Activated T-cell treated with anti-CD3 and anti-CD28 coated beads, Interleukin-2, amount 50 U/mL, for 24 hours (primary cell): ENCODE results near the gene TNFAIP8L1.

Experiments used
- DNase-seq: peaks from one replicate; pipeline ENCODE4 v3.0.0-alpha.2; 2020
- H3K27ac Mint-ChIP-seq: 2 replicates; pipeline ENCODE4 v1.8.0; 2020; ENCODE audit warnings: mild to moderate bottlenecking, mixed read lengths
- H3K27me3 Mint-ChIP-seq: 2 replicates; pipeline ENCODE4 v1.8.0; 2020; ENCODE audit warnings: mixed read lengths
- H3K36me3 Mint-ChIP-seq: 2 replicates; pipeline ENCODE4 v1.8.0; 2020; ENCODE audit warnings: low read depth, mixed read lengths
- H3K4me1 Mint-ChIP-seq: 2 replicates; pipeline ENCODE4 v1.8.0; 2020; ENCODE audit warnings: low read depth, mixed read lengths
- H3K4me3 Mint-ChIP-seq: 2 replicates; pipeline ENCODE4 v1.8.0; 2020; ENCODE audit warnings: mild to moderate bottlenecking, moderate library complexity, mixed read lengths
- H3K9me3 Mint-ChIP-seq: 2 replicates; pipeline ENCODE4 v1.8.0; 2020; ENCODE audit warnings: mixed read lengths

Gene TNFAIP8L1

DNA sequence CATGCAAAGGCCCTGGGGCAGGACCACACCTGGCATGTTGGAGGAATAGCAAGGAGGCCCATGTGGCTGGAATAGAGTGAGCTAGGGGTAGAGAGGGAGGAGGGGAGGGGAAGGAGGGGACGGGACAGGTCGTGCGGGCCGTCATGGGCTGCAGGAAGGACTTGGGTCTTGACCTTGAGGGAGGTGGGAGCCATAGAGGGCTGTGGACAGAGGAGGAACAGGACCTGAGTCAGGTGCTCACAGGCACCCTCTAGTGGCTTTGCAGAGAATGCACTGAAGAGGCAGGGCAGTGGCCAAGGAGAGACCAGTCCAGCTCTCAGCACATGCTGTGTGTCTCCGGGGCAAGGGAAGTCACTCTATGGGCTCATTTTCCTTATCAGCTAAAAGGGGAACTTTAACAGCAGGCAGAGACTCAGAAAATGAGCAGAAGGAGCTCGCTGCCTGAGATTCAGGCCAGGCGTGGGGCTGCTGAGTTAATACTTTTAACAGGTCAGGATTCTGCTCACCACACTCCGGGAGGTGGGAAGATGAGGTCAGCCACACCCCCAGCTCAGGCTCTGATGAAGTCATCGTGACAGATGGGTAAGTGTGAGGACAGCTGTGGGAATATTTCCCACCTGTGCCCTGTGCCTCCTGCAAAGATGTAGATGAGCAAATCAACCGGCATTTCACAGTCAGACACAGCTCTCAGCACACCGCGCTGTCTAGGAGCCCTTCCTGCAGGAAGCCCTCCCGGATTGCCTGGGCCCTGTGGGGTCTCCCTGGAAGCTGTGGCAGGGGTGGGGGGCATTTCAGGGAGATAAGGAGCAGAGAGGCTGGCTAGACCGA is 6.0 kb upstream of the TNFAIP8L1 start:
- peak; percentile 52 for DNase-seq
- Mint-ChIP-seq H3K9me3 (no peaks in the 10 kb centered on the region), H3K36me3 (no peaks in the 10 kb centered on the region), H3K4me3 (no peak overlapping the region), H3K27ac (no peak overlapping the region), H3K4me1 (peaks cover 17% of the 10 kb centered on the region), H3K27me3 (peaks cover 10% of the 10 kb centered on the region)

DNA sequence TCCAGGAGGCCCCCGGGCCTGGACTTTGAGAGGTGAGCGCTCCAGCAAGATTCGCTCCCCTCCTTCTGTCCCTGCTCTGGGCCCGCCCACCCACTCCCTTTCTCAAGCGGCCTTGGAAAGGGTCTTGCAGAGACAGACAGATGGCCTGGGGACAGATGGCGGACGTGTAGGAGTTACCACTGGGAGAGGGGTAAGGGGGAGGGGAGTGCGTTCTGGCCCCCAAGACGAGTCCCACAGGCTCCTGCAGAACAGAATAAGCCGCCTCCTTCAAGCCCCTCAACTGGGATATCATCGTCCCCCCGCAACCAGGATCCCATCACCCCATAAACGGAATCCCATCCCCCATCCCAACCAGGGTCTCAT is 3.6 kb upstream of the TNFAIP8L1 start:
- Mint-ChIP-seq H3K4me3 (peak overlapping the region; percentile 50), H3K9me3 (no peaks in the 10 kb centered on the region), H3K27me3 (peaks cover 8% of the 10 kb centered on the region), H3K36me3 (peaks cover 3% of the 10 kb centered on the region), H3K4me1 (peaks cover 32% of the 10 kb centered on the region), H3K27ac (no peak overlapping the region)
- no peak for DNase-seq

DNA sequence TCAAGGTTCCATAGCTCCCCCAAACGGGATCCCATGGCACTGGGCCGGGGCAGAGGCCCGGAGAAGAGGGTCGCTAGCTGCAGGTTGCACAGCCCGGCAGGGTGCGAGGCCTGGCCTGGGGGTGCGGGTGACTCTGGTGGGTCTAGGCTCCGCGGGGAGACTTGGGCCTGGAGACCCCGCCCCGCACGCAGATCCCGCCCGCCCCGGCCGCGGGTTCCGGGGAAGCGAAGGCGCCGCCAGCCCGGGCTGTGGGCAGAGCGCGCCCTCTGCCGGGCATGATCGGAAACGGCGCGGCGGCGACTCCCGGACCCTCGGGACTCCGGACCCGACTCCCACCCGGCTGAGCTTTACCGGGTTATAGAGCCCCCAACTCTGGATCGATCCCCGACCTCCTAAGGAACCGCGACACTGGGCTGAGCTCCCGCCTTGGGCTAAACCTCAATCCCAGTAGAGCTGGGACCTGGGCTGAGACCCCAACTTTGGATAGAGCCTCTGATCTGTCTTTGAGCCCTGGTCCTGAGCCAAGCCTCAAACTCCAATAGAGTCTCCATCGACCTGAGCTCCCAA is 3.1 kb upstream of the TNFAIP8L1 start:
- no peaks in the 10 kb centered on the region for H3K9me3 Mint-ChIP-seq
- peaks cover 8% of the 10 kb centered on the region for H3K27me3 Mint-ChIP-seq
- DNase-seq, result peak; percentile 88
- H3K27ac Mint-ChIP-seq, result no peak overlapping the region
- H3K4me1 Mint-ChIP-seq, result peaks cover 34% of the 10 kb centered on the region
- H3K36me3 Mint-ChIP-seq, result peaks cover 3% of the 10 kb centered on the region
- peak overlapping the region; percentile 52 for H3K4me3 Mint-ChIP-seq

DNA sequence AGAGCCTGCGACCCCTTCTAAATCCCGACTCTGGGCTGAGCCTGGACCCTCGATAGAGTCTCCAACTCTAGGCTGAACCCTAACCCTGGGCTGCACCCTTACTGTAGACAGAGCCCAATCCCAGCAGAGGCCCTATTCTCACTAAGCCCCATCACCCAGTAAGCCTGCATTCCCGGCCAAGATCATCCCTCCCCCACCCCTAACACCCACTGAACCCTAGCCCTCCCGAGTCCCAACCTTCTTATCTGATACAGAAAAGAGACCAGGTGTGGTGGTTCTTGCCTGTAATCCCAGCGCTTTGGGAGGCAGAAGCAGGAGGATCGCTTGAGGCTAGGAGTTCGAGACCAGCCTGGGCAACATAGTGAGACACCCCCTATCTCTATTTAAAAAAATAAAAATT is 2.6 kb upstream of the TNFAIP8L1 start:
- Mint-ChIP-seq H3K27ac (no peak overlapping the region), H3K9me3 (no peaks in the 10 kb centered on the region), H3K4me3 (peak overlapping the region; percentile 52), H3K4me1 (peaks cover 36% of the 10 kb centered on the region), H3K36me3 (peaks cover 3% of the 10 kb centered on the region), H3K27me3 (peaks cover 8% of the 10 kb centered on the region)
- DNase-seq, result no peak

DNA sequence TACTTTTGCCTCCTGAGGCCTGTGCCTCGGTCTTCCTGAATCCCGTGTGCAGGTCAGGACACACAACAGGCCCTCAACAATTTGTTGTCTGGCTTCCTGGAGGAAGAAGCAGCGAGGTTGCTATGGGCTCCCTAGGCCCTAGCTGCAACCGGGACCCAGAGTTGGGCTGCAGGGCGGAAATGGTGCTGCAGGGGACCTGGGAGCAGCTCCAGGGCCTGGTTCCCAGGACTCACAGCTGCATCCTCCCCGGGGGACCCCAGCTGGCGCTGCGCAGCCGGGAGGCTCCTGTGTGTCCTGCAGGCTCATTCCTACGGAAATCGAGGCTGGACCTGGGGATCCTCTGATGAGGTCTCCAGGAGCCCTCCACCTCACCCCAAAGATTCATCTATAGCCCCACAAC is 999 bp upstream of the TNFAIP8L1 start:
- DNase-seq, result no peak
- peaks cover 35% of the 10 kb centered on the region for H3K4me1 Mint-ChIP-seq
- peaks cover under 1% of the 10 kb centered on the region for H3K27me3 Mint-ChIP-seq
- H3K27ac Mint-ChIP-seq, result peak overlapping the region; percentile 97
- no peaks in the 10 kb centered on the region for H3K9me3 Mint-ChIP-seq
- peak overlapping the region; percentile 78 for H3K4me3 Mint-ChIP-seq
- H3K36me3 Mint-ChIP-seq, result peaks cover 3% of the 10 kb centered on the region

DNA sequence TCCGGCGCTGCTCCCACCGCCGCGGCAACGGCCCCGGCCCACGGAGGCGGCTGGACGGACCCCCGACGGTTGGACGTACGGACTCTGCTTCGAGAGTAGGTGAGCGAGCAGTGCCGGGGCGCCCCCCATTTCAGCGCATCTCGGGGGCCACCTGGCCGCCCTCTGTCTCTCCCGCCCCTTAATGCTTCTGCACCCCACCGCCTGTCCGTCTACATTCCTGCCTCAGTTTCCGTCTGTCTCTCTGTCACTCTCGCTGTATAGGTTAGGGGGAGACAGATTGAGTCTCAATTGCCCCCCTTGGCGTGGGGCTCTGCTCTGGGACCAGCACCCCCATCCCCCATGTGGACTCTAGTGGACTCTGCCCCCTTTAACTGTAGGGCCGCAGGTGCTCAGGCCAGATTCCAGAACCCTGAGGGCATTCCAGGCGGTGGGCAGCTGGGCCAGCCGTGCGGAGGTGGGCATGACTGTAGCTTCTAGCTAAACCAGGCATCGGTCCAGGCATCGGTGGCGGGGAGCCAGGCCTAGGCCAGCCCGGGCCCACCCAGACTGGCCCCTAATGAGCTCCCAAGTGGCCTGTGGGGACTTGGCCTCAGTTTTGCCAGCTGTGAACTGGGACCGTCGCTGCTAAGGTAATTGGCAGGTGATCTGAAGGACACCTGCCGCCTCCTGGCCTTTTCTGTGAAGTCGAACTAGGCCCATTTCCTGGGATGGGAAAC is 373 bp downstream of the TNFAIP8L1 start:
- DNase-seq, result peak; percentile 49
- no peaks in the 10 kb centered on the region for H3K27me3 Mint-ChIP-seq
- H3K4me1 Mint-ChIP-seq, result peaks cover 31% of the 10 kb centered on the region
- H3K9me3 Mint-ChIP-seq, result no peaks in the 10 kb centered on the region
- peak overlapping the region; percentile 88 for H3K27ac Mint-ChIP-seq
- H3K4me3 Mint-ChIP-seq, result peak overlapping the region; percentile 89
- H3K36me3 Mint-ChIP-seq, result peaks cover 3% of the 10 kb centered on the region

DNA sequence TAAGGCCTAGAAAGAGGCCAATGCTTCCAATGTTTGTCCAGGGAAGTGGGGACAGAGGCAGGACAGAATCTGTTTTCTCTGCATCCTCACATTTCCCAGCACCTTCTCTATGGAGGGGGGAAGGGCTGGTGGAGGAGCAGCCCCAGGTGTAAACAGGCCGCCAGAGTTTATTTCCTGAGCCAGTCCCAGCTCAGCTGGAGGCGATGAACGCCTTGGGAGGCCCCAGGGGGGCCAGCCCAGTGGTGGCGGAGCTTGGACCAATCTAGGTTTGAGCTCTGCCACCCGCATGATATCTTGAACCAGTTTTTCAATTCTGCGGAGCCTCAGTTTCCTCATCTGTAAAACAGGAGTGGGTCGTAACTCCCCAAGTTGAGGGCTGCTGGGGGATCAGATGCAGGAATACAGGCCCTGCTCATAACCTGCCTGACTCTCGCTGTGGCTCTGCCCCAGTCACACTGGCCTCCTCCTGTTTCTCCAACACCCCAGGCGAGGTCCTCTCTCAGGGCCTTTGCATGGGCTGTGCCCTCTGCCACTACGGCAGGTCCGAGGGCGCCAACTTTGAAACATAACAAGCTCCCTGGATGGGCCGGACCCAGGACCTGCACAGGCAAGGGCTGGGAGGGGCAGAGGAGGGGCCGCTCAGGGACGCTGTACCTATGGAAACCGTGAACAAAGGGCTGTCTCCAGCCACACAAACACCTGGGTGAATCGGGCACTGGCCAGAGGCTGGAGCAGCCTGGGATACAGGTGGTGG is 1.1 kb downstream of the TNFAIP8L1 start:
- no peak for DNase-seq
- peak overlapping the region; percentile 88 for H3K27ac Mint-ChIP-seq
- H3K36me3 Mint-ChIP-seq, result peaks cover 3% of the 10 kb centered on the region
- H3K9me3 Mint-ChIP-seq, result no peaks in the 10 kb centered on the region
- peaks cover 31% of the 10 kb centered on the region for H3K4me1 Mint-ChIP-seq
- H3K4me3 Mint-ChIP-seq, result peak overlapping the region; percentile 89
- H3K27me3 Mint-ChIP-seq, result no peaks in the 10 kb centered on the region

DNA sequence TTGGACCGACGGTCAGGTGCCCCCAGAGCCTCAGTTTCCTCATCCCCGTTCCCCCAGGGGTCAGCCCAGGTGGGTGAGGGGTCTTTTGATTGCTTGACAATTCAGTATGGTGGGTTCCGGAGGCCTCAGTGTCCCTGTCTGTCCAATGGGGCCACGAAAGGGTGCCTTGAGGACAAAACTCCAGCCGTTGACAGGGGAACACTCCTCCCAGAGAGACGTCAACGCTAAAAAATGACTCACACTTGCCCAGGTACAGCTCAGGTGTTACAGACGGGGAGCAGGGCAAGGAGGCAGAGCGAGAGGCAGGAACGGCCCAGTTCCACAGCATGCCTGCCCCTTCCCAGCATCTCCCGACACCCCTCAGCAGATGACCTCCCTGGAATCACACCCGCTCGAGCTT is 1.8 kb downstream of the TNFAIP8L1 start:
- Mint-ChIP-seq H3K36me3 (peaks cover 6% of the 10 kb centered on the region), H3K4me1 (peaks cover 29% of the 10 kb centered on the region), H3K9me3 (no peaks in the 10 kb centered on the region), H3K27me3 (no peaks in the 10 kb centered on the region), H3K27ac (no peak overlapping the region), H3K4me3 (peak overlapping the region; percentile 89)
- DNase-seq, result no peak

DNA sequence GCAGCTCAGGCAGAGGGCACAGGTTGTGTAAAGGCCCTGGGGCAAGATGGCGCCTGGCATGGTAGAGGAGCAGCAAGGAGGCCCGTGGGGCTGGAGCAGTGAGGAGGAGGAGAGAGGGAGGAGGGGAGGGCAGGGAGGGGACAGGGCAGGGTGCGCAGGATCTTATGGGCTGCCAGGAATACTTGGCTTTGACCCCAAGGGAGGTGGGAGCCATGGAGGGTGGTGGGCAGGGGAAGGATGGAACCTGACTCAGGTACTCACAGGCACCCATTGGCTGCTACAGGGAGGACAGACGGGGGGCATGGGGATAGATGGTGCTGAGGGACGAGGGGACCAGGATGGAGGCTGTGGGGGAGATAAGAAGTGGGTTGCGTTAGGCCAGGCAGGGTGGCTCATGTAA is 3.3 kb downstream of the TNFAIP8L1 start:
- Mint-ChIP-seq H3K27me3 (no peaks in the 10 kb centered on the region), H3K4me3 (no peak overlapping the region), H3K9me3 (no peaks in the 10 kb centered on the region), H3K27ac (no peak overlapping the region), H3K36me3 (peaks cover 15% of the 10 kb centered on the region), H3K4me1 (peaks cover 23% of the 10 kb centered on the region)
- no peak for DNase-seq

DNA sequence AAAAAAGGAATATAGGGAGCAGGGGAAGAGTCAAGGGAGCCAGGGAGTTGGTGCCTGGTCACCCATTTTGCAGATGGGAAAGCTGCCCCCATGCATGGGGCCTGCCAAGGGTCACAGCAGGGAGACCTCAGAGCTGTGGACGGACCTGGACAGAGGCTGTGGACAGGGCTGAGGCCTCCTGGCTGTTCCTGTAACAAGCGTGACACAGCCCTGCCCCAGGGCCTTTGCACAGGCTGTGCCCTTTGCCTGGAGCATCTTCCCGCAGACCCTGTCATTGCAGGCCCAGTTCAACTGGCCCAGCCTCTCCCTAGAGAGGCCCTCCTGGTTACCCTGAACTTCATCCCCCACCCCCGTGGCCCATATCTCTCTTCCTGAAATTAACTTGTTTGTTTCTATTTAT is 6.4 kb downstream of the TNFAIP8L1 start:
- Mint-ChIP-seq H3K27me3 (no peaks in the 10 kb centered on the region), H3K36me3 (peaks cover 26% of the 10 kb centered on the region), H3K9me3 (no peaks in the 10 kb centered on the region), H3K27ac (no peak overlapping the region), H3K4me1 (peaks cover 13% of the 10 kb centered on the region), H3K4me3 (no peak overlapping the region)
- DNase-seq, result no peak

DNA sequence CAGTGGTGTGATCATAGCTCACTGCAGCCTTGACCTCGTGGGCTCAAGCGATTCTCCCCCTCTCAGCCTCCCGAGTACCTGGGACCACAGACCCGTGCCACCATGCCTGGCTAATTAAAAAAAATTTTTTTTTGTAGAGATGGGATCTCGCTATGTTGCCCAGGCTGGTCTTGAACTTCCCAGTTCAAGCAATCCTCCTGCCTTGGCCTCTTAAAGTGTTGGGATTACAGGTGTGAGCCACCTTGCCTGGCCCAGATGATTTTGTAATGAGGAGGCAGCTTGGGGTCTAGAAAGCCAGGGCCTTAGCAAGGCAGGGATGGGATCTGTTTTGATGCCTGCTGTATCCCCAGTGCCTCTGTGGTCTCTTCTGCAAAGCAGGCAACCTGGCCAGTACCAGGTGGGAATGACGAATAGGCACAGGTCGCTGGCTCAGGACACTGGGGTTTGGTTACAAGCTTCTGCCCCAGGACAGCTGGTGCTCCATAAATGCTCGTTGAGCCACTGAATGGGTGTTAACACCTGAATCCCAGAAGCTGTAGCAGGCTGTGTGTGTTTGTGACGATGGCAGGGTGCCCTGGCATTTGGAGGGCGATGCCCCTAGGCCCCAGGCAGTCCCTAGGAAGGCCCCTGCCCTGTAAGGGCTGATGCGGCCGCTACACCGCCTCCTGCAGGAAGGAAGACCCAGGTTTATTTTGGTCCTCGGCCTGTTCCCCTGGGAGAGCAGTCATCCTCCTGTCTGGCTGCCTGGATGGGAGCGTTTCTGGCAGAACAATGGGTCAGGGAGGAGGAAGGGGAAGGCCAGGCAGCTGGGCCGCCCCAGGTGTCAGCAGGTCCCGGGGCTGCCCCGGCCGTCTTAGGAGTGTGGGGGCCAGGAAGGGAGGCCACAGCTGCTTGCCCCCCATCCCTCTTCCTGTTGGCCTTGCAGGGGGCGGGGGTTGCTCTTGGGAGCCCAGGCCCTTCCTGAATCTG is 8.6 kb downstream of the TNFAIP8L1 start:
- no peak overlapping the region for H3K4me3 Mint-ChIP-seq
- H3K4me1 Mint-ChIP-seq, result peaks cover 8% of the 10 kb centered on the region
- peak overlapping the region; percentile 29 for H3K27ac Mint-ChIP-seq
- no peaks in the 10 kb centered on the region for H3K9me3 Mint-ChIP-seq
- H3K36me3 Mint-ChIP-seq, result peaks cover 34% of the 10 kb centered on the region
- H3K27me3 Mint-ChIP-seq, result no peaks in the 10 kb centered on the region
- DNase-seq, result no peak

DNA sequence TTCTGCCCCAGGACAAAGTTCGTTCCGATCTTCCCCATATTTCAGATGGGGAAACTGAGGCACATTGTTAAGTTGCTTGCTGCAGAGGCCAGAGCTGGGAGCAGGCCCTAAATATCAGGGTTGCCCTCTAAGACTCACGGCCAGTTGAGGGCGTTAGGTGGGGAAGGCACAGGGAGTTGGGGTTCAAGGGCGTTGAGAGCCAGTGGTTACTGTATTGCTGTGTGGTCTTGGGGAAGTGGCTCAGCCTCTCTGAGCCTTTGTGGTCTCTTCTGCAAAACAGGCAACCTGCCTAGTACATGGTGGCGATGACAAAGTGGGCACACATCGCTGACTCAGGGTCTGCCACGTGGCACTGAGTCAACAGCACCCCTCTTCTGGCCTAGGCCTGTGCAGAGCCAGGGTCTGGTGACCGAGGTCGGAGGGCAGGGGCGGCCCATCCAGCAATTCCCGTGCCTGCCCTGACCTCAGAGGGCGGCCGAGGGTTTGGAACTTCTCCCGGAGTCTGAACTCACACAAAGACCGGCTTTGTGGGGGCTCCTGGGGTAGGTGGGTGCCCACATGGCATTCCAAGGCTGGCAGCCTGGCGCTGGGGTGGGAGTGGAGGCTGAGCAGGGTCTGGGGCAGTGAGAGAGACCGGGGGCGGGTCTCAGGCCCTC is 10.2 kb downstream of the TNFAIP8L1 start:
- Mint-ChIP-seq H3K4me1 (peaks cover 8% of the 10 kb centered on the region), H3K27me3 (no peaks in the 10 kb centered on the region), H3K36me3 (peaks cover 44% of the 10 kb centered on the region), H3K9me3 (no peaks in the 10 kb centered on the region), H3K27ac (peak overlapping the region; percentile 40), H3K4me3 (no peak overlapping the region)
- DNase-seq, result no peak

DNA sequence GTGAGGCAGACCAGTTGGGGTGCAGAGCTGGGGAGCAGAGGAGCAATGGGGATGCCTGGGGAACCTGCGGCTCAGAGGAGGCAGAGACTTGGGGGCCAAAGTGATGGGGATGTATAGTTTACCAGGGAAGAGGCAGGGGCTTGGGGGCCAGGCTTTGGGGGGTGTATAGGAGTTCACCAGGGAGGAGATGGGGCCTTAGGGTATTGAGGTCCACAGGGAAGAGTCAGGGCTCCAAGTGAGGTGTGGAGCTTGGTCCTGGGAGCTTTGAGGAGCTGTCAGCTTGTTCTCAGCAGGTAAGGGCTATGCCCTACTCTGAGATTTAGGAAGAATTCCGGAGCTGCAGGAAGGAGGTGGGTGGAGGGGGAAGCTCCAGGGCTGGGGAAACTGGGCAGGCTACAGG is 10.8 kb downstream of the TNFAIP8L1 start:
- Mint-ChIP-seq H3K4me1 (peaks cover 8% of the 10 kb centered on the region), H3K9me3 (no peaks in the 10 kb centered on the region), H3K27ac (peak overlapping the region; percentile 55), H3K27me3 (no peaks in the 10 kb centered on the region), H3K36me3 (peaks cover 50% of the 10 kb centered on the region), H3K4me3 (no peak overlapping the region)
- no peak for DNase-seq
